ENCODE measurements around the gene LRRC74A.
"Not testable (repeated sequence)": the region's sequence is repeated elsewhere in the genome, so short reads cannot be mapped to it uniquely, and the experiment has no call there.

LRRC74A gene

DNA sequence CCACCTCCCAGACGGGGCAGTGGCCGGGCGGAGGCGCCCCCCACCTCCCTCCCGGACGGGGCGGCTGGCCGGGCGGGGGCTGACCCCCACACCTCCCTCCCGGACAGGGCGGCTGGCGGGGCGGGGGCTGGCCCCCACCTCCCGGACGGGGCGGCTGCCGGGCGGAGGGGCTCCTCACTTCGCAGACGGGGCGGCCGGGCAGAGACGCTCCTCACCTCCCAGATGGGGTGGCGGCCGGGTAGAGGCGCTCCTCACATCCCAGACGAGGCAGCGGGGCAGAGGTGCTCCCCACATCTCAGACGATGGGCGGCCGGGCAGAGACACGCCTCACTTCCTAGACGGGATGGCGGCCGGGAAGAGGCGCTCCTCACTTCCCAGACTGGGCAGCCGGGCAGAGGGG is 71.8 kb downstream of the LRRC74A start:
- FAIRE-seq: not testable (repeated sequence)

DNA sequence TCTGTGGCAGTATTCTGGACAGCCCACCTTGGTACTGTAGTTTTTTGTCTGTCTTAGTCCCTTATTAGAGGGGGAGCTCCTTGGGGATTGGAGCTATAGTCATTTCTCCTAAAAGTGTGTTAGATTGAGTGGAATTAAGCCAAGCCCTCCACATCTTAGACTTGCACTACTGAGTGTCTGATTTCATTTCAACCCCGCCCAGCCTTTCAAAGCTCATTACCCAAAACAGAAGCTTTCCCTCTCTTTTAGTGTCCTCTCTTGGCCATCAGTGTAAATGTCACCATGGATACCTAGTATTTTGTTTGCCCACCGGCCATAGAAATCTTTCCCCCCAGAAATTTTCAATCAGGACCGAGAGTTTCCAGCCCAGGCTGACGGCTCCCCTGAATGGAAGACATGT is 74.5 kb downstream of the LRRC74A start:
- no peak for FAIRE-seq

GRCh38 chr14:76901171-76902055 is 75.2 kb downstream of the LRRC74A start:
- FAIRE-seq: no peak

- FAIRE-seq: no peak
These were observed 76.4 kb downstream of the LRRC74A start for GRCh38 chr14:76902591-76902990.

GRCh38 chr14:76904100-76904739 is 78.0 kb downstream of the LRRC74A start:
- FAIRE-seq: no peak

DNA sequence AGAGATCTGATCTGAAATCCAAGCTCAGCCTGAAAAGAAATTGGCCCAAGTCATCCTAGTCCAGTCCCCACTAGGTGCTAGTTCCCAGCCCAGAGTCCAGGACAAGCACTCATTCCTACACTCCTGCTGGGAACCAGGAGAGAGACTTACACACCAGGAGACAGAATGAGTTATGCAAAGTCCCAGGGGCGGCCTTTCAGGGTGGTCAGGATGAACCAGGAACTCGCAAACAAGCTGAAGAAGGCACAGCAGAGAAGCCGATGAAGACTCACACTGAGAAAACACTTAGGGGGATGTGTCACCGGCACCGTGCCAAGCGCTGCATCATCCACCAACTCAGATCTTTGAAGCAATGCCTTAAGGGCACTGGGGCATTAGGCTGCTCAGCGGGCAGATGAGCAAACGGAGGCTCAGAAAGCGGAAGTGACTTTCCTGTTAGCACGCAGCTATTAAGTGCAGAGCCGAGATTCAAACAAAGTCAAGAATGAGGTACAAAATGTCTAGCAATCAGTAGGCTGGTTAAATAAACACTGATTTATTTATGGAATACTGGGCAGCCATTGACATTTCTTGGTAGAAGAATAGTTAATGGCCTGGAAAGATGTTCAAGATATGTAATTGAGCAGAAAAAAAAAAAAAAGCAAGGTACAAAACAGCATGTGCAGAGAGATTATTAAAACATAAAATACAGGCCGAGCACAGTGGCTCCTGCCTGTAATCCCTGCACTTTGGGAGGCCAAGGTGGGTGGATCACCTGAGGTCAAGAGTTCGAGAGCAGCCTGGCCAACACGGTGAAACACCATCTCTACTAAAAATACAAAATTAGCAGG is 78.7 kb downstream of the LRRC74A start:
- FAIRE-seq: peak; percentile 95

GRCh38 chr14:76908834-76909233 is 82.6 kb downstream of the LRRC74A start:
- no peak for FAIRE-seq

DNA sequence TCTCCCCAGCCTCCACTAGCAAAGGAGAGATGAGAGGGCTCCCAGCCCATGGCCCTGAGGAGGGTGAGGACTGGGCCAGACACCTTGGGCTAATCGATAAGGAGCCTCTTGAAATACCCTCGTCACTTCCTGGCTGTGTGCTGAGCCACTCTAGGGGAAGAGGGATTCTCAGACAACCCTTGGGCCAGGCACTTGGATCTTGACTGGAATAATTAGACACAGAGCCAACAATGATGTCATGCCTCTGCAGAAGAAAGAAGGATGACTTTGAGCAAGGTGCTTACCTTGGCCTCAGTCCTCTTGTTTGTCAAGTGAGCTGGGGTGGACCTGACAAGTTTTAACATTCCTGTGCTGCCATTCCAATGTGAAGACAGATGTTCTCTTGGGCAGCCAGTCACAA is 83.1 kb downstream of the LRRC74A start:
- no peak for FAIRE-seq

- no peak for FAIRE-seq
These were observed 84.2 kb downstream of the LRRC74A start for GRCh38 chr14:76910371-76910890.

DNA sequence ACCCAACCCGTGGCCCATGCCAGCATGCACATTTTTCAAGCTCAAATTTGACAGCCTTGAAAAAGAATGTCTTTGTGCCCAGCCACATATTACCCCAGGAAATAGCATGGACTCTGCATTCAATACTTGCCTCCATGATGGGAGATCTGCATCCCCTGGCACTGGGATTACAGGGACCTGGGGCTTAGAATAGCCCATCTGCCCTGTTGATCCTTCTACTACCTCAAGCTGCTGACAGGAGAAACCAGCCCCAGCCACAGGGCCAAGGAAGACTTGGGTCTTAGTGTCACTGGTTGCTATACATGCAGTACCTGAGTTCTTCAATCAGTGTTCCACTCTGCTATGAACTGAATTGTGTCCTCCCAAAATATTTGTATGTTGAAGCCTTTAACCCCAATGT is 85.3 kb downstream of the LRRC74A start:
- FAIRE-seq: no peak

DNA sequence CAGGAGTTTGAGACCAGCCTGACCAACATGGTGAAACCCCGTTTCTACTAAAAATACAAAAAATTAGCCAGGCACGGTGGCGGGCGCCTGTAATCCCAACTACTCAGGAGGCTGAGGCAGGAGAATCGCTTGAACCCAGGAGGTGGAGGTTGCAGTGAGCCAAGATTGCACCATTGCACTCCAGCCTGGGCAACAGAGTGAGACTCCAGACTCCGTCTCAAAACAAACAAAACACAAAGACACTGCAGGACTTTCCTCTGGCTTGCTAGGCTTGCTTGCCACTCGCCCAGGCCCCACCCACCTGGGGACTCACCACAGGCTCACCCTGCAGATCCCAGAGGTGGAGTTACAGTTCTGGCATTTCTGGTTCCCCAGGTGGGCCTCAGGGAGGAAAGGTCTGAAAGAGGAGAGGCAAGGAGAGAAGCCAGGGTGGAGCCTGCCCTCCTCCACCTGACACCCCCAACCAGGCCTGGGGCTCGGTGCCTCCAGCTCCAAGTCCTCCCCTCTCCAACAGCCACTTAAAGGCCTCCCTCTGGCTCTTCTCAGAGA is 88.4 kb downstream of the LRRC74A start:
- FAIRE-seq: not testable (repeated sequence)

DNA sequence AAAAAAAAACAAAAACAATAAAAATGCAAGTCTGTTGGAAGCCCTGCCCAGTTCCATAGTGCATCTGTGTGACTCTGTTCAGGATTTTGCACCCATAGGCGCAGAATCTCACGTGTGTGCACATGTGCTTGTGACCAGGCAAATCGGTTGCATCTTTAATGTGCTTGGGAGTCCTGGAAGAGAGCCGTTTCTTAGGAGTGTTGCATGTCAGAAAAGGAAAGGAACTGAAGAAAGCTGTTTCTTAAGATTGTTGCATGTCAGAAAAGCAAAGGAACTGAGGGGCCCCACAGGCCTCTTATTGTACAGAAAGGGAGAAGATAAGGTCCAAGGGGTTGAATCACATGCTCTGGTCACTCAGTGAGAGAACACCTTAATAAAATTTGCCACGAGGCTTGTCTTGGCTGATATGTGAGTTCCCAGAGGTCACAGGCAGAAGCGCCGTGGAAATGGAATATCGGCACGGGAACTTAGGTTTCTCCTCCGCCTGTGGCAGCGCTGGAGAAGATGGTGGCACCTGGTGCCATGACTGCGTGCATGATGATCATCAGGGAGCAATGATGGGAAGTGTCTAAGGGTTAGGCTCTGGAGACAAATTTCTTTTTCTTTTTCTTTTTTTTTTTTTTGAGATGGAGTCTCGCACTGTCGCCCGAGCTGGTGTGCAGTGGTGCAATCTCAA is 90.0 kb downstream of the LRRC74A start:
- no peak for FAIRE-seq

- FAIRE-seq: no peak
These were observed 91.0 kb downstream of the LRRC74A start for GRCh38 chr14:76917158-76917596.

DNA sequence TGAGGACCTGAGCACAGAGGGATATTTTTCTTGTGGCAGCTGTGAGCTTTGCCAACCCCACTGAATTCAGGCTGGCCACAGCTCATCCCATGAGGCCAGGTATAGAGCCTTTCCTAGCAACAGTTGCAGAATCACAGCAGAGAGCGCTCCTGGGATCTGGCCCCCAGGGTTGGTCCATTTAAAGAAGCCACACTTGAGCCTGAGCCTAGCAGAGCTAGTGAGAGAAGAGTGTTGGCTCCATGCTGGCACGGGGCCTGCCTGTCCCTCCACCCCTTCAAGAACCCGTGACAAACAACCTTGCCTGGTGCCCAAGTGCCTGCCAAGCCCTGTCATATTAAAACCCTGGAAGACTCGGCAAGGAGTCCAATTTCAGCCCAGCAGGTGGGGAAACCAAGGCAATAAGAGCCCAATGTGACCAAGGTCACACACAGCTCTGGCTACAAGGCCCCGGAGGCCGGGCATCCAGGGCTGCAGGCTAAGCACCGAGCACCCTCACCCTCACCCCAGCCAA is 91.6 kb downstream of the LRRC74A start:
- no peak for FAIRE-seq

GRCh38 chr14:76918256-76918781 is 92.1 kb downstream of the LRRC74A start:
- FAIRE-seq: no peak

GRCh38 chr14:76918782-76919394 is 92.7 kb downstream of the LRRC74A start:
- FAIRE-seq: peak; percentile 89
